Forelimb muscle (tissue), 1 donor: ENCODE data around the gene ZDHHC20. TPM values are rescaled to one million over a fixed set of nuclear protein-coding genes. Genes with fewer than 3 reads are reported as not detected.
"Not testable (repeated sequence)": the region's sequence is repeated elsewhere in the genome, so short reads cannot be mapped to it uniquely, and the experiment has no call there.

Source experiments
- DNase-seq: peaks from one replicate; pipeline ENCODE4 v3.0.0-alpha.2; 2013; ENCODE audit warnings: low read depth
- polyA plus RNA-seq: library from polyadenylated mRNA; unstranded; fragments of 120-200 nt; gene quantifications from one replicate; pipeline ENCODE4 v1.2.1, GENCODE V29; 2013; ENCODE audit not compliant: insufficient read length

Gene ZDHHC20
- polyA plus RNA-seq, 1 donor, result 37.3 TPM

GRCh38 chr13:21435687-21436151 is 23.4 kb downstream of the ZDHHC20 start:
- DNase-seq, result no peak

GRCh38 chr13:21435231-21435630 is 23.9 kb downstream of the ZDHHC20 start:
- DNase-seq, result no peak

GRCh38 chr13:21434588-21434987 is 24.5 kb downstream of the ZDHHC20 start:
- DNase-seq, result no peak

- DNase-seq, result no peak
Observed at GRCh38 chr13:21429211-21429610, 29.9 kb downstream of the ZDHHC20 start.

- DNase-seq, result no peak
Observed at GRCh38 chr13:21427741-21428140, 31.4 kb downstream of the ZDHHC20 start.

- no peak for DNase-seq
Observed at GRCh38 chr13:21426238-21426637, 32.9 kb downstream of the ZDHHC20 start.

GRCh38 chr13:21420706-21421105 is 38.4 kb downstream of the ZDHHC20 start:
- DNase-seq, result no peak

DNA sequence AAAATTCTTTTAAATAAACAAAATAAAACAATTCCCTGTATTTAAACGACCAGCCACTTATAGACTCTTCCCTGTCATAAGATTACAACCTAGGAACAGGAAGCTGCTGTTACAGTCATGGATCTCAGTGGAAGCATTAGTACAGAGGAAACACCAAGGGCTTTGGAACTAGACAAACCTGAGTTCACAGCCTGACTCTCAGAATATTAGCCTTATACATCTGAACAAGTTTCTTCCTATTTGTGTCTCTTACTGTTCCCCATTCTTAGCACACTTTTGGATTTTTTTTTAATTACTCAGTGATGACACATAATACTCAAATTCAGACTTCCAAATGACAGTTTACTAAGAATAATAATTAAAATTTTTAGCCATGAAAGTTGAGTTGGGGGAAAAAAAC is 46.1 kb downstream of the ZDHHC20 start:
- no peak for DNase-seq

DNA sequence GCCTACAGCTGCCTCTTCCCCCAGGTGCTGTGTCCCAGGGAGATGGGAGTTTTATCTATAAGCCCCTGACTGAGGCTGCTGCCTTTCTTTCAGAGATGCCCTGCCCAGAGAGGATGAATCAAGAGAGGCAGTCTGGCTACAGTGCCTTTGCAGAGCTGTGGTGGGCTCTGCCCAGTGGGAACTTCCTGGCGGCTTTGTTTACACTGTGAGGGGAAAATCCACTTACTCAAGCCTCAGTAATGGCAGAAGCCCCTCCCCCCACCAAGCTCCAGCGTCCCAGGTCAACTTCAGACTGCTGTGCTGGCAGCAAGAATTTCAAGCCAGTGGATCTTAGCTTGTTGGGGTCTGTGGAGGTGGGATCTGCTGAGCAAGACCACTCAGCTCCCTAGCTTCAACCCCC is 48.6 kb downstream of the ZDHHC20 start:
- not testable (repeated sequence) for DNase-seq

GRCh38 chr13:21405309-21405708 is 53.8 kb downstream of the ZDHHC20 start:
- no peak for DNase-seq

- no peak for DNase-seq
Observed at GRCh38 chr13:21402586-21403307, 56.4 kb downstream of the ZDHHC20 start.

DNA sequence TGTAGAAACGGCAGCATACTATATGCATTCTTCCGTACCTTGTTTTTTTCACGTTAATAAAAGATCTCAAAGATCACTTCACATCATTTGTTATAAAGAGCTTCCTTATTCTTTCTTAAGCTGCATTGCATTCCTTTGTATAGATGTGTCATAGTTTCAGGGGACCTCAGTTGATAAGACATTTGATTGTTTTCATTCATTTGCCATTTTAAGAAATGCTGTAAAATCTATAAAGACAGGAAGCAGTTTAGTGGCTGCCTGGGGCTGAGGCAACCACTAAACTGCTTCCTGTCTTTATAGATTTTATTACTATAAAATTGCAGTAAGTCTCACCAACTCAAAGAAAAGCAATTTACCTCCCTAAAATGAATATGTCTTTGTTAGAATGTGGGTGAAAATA is 59.4 kb downstream of the ZDHHC20 start:
- DNase-seq, result no peak

GRCh38 chr13:21395953-21396352 is 63.1 kb downstream of the ZDHHC20 start:
- DNase-seq, result no peak

GRCh38 chr13:21389124-21389523 is 70.0 kb downstream of the ZDHHC20 start:
- DNase-seq, result no peak

- DNase-seq, result no peak
Observed at GRCh38 chr13:21385710-21386109, 73.4 kb downstream of the ZDHHC20 start.

DNA sequence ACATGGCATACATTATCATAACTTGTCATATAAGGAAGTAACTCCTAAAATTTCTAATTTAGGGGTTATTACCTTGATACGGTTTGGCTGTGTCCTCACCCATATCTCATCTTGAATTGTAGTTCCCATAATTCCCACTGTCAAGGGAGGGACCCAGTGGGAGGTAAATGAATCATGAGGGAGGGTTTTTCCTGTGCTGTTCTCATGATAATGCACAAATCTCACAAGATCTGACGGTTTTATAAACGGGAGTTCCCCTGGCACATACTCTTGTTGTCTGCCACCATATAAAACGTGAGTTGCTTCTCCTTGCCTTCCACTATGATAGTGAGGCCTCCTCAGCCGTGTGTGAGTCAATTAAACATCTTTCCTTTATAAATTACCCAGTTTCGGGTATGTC is 76.0 kb downstream of the ZDHHC20 start:
- no peak for DNase-seq

- not testable (repeated sequence) for DNase-seq
Observed at GRCh38 chr13:21376998-21377985, 81.8 kb downstream of the ZDHHC20 start.

GRCh38 chr13:21372530-21372929 is 86.6 kb downstream of the ZDHHC20 start:
- no peak for DNase-seq

DNA sequence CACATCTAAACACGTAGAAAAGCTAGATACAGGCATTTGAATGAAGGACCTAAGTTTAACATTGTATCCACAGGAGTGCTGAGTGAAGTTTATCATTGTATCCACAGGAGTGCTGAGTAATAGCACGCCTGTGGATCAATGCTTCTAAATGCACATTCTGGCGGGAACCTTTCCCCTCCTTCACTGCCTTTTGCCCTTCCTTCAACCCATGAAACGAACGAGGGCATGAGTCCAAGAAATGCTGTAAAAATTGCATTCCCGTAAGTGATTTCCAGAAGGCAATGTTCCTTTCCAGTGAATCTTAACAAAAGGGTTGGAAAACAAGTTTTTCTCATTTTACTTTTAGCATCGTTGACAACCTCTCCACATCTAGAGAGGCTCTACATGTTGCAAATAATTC is 88.1 kb downstream of the ZDHHC20 start:
- peak; percentile 8 for DNase-seq

DNA sequence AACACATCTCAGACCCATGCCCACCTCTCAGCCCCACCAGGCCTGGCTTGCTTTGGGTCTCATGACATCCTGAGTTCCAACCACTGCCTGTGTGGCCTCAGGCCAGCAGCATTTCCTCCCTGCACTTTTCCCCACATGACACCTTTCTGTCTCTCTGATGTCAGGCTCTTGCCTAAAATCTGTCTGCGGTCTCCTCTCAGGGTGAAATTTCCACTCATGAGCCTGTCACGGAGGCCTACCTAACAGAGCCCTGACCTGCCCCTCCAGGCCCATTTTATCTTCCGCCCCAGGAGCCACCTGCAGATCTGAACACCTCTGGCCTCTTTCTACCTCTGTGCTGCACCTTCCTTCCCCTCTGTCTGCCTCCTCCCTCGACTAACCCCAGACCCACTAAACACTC is 93.5 kb downstream of the ZDHHC20 start:
- no peak for DNase-seq

DNA sequence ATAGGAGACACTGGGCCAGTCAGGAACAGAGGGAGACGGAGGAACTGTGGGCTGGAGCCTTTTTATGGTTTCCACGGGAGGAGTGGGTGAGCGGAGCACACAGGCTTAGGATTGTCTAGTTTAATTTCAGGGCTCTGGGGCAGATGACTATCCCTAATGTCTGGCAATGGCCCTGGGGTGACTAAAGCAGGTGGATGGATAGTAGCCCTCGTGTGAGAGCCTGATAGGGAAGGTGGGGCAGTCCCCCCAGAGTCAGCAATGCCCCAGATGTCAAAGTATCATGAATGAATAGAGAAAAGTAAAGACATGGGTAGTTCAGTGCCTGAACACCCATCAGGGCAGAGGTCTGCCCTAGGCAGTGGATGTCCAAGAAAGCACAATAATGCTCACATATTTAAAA is 94.2 kb downstream of the ZDHHC20 start:
- no peak for DNase-seq

GRCh38 chr13:21364357-21364756 is 94.7 kb downstream of the ZDHHC20 start:
- DNase-seq, result no peak

GRCh38 chr13:21362741-21363140 is 96.4 kb downstream of the ZDHHC20 start:
- DNase-seq, result no peak
